ENCODE results near the gene GARNL3. TPM values are rescaled to one million over a fixed set of nuclear protein-coding genes. Genes with fewer than 3 reads are reported as not detected.

The GARNL3 gene
- total RNA-seq, 1 donor from 2014 or later: 5.4 TPM

DNA sequence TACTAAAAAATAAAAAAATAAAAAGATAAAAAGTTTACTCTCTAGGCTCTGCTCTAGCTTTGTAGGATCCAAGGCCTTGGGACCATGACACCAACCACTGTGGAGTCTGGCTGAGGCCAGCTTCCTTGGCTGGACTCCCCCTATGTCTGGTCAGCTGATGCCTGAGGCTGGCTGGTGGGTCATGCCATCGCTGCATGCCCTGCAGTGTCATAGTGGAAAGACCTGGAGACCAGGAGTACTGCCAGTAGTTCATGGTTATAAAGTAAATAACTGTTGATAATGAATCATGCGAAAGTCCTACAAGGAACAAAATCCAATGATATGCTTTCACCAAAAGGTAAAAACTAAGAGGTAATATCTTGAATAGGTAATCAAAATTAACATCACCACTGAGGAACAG lies 43.2 kb downstream of the GARNL3 start:
- no peak overlapping the region for H3K9ac ChIP-seq (ENCODE audit: low read length)
- no peaks in the 10 kb centered on the region for H3K9me3 Mint-ChIP-seq (ENCODE audit: unreplicated experiment)
- no peak overlapping the region for H3K4me2 ChIP-seq (ENCODE audit: low read length)
- H2AFZ ChIP-seq (ENCODE audit: low read depth, low read length): no peak overlapping the region
- H3K4me1 ChIP-seq (ENCODE audit: insufficient read depth, low read length): no peaks in the 10 kb centered on the region
- H3K36me3 Mint-ChIP-seq (ENCODE audit: low read depth, unreplicated experiment): peaks cover 2% of the 10 kb centered on the region
- H3K4me3 ChIP-seq (ENCODE audit: insufficient read depth, low read depth, low read length): no peak overlapping the region
- no peak for FAIRE-seq
- H3K36me3 ChIP-seq (ENCODE audit: insufficient read depth, low read length): no peaks in the 10 kb centered on the region
- no peak overlapping the region for H3K4me3 Mint-ChIP-seq (ENCODE audit: unreplicated experiment)
- H4K20me1 ChIP-seq (ENCODE audit: insufficient read depth, low read length): no peaks in the 10 kb centered on the region
- no peaks in the 10 kb centered on the region for H3K27me3 Mint-ChIP-seq (ENCODE audit: low read depth, unreplicated experiment)
- H3K9me3 ChIP-seq (ENCODE audit: insufficient read depth, low read depth, low read length): no peaks in the 10 kb centered on the region
- no peak overlapping the region for H3K27ac Mint-ChIP-seq (ENCODE audit: unreplicated experiment)
- no peak for DNase-seq (ENCODE audit: low read depth)
- H3K27me3 ChIP-seq (ENCODE audit: insufficient read depth, low read length): no peaks in the 10 kb centered on the region
- H3K27ac ChIP-seq (ENCODE audit: low read depth, low read length): no peak overlapping the region
- no peaks in the 10 kb centered on the region for H3K79me2 ChIP-seq (ENCODE audit: insufficient read depth, low read length)
- H3K4me1 Mint-ChIP-seq (ENCODE audit: low read depth, unreplicated experiment): peaks cover 8% of the 10 kb centered on the region
- no peak for TF ChIP-seq EZH2 (IDR thresholded peaks at IDR 0.05; ENCODE audit: insufficient read depth, low read length)
- TF ChIP-seq, protein P1, sequence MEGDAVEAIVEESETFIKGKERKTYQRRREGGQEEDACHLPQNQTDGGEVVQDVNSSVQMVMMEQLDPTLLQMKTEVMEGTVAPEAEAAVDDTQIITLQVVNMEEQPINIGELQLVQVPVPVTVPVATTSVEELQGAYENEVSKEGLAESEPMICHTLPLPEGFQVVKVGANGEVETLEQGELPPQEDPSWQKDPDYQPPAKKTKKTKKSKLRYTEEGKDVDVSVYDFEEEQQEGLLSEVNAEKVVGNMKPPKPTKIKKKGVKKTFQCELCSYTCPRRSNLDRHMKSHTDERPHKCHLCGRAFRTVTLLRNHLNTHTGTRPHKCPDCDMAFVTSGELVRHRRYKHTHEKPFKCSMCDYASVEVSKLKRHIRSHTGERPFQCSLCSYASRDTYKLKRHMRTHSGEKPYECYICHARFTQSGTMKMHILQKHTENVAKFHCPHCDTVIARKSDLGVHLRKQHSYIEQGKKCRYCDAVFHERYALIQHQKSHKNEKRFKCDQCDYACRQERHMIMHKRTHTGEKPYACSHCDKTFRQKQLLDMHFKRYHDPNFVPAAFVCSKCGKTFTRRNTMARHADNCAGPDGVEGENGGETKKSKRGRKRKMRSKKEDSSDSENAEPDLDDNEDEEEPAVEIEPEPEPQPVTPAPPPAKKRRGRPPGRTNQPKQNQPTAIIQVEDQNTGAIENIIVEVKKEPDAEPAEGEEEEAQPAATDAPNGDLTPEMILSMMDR (IDR thresholded peaks at IDR 0.05; ENCODE audit: insufficient read depth, low read depth, low read length): no peak

DNA sequence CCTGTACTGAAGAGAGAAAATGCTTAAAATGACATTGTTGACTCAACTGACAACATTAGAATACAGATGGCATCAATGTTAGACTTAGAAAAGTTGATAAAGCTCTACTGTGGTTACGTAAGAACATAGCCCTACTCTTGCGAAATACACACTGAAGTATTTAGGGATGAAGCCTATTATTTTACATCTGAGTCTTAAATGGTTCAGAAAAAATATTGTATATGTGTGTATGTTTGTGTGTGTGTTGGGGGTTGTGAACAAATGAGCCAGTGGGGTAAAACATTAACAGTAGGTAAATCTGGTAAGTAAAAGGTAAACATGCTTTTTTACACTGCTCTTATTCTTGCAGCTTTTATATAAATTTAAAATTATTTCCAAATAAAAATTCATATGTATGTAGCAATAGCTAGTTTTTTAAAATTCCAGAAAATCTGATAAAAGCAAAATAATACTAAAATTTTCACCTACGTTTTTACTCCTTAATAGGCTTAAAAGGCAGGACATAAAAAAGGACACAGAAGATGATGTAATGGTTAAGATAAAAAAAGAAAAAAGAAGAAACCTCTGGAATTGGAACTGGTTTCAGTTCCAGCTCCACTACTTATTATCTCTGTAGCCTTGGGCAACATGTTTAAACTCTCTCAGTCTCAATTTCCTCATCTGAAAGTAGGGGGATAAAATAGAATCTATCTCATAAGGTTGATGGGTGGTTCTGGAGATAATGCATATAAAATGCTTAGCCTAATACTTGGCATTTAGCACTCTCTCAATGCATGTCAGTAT lies 44.3 kb downstream of the GARNL3 start:
- TF ChIP-seq, protein P1 (IDR thresholded peaks at IDR 0.05; ENCODE audit: insufficient read depth, low read depth, low read length): no peak
- no peak for TF ChIP-seq EZH2 (IDR thresholded peaks at IDR 0.05; ENCODE audit: insufficient read depth, low read length)

DNA sequence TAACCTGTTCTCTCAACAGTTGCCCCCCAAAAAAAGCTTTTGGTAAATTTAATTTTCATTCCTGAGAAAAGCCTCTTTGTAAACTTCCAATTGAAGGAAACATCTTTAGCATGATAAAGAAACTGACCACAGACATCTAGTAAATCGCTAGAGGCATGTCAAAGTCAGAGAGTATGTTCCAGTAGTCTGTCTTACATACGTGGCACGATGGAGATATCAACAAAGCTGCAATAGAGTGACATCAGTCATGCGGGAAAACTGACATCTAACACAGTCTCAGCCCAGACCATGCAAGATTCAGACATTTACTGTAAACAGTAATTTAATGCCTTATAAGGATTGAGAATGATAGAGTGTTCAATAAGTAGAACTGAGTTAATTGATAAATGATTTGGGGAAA lies 45.1 kb downstream of the GARNL3 start:
- Histone ChIP-seq H3K27ac (ENCODE audit: low read depth, low read length) (no peak overlapping the region), H3K4me3 (ENCODE audit: insufficient read depth, low read depth, low read length) (no peak overlapping the region), H3K4me1 (ENCODE audit: insufficient read depth, low read length) (no peaks in the 10 kb centered on the region), H3K9me3 (ENCODE audit: insufficient read depth, low read depth, low read length) (no peaks in the 10 kb centered on the region), H2AFZ (ENCODE audit: low read depth, low read length) (no peak overlapping the region), H3K4me2 (ENCODE audit: low read length) (no peak overlapping the region), H3K27me3 (ENCODE audit: insufficient read depth, low read length) (no peaks in the 10 kb centered on the region), H3K79me2 (ENCODE audit: insufficient read depth, low read length) (no peaks in the 10 kb centered on the region), H3K9ac (ENCODE audit: low read length) (no peak overlapping the region), H3K36me3 (ENCODE audit: insufficient read depth, low read length) (no peaks in the 10 kb centered on the region), H4K20me1 (ENCODE audit: insufficient read depth, low read length) (no peaks in the 10 kb centered on the region)
- Mint-ChIP-seq H3K27me3 (ENCODE audit: low read depth, unreplicated experiment) (no peaks in the 10 kb centered on the region), H3K9me3 (ENCODE audit: unreplicated experiment) (no peaks in the 10 kb centered on the region), H3K36me3 (ENCODE audit: low read depth, unreplicated experiment) (peaks cover 7% of the 10 kb centered on the region), H3K27ac (ENCODE audit: unreplicated experiment) (no peak overlapping the region), H3K4me3 (ENCODE audit: unreplicated experiment) (no peak overlapping the region), H3K4me1 (ENCODE audit: low read depth, unreplicated experiment) (peaks cover 8% of the 10 kb centered on the region)
- DNase-seq (ENCODE audit: low read depth): no peak
- FAIRE-seq: no peak
- TF ChIP-seq, protein P1 (IDR thresholded peaks at IDR 0.05; ENCODE audit: insufficient read depth, low read depth, low read length): no peak
- TF ChIP-seq EZH2 (IDR thresholded peaks at IDR 0.05; ENCODE audit: insufficient read depth, low read length): no peak

More for the DNA sequence above, 44.3 kb downstream of the GARNL3 start:
- DNase-seq (ENCODE audit: low read depth) (peak; percentile 22), FAIRE-seq (no peak)
- Histone ChIP-seq H4K20me1 (ENCODE audit: insufficient read depth, low read length) (no peaks in the 10 kb centered on the region), H3K36me3 (ENCODE audit: insufficient read depth, low read length) (no peaks in the 10 kb centered on the region), H3K9ac (ENCODE audit: low read length) (no peak overlapping the region), H3K9me3 (ENCODE audit: insufficient read depth, low read depth, low read length) (no peaks in the 10 kb centered on the region), H3K27me3 (ENCODE audit: insufficient read depth, low read length) (no peaks in the 10 kb centered on the region), H3K4me2 (ENCODE audit: low read length) (no peak overlapping the region), H3K4me3 (ENCODE audit: insufficient read depth, low read depth, low read length) (no peak overlapping the region), H3K4me1 (ENCODE audit: insufficient read depth, low read length) (no peaks in the 10 kb centered on the region), H3K27ac (ENCODE audit: low read depth, low read length) (no peak overlapping the region), H2AFZ (ENCODE audit: low read depth, low read length) (no peak overlapping the region), H3K79me2 (ENCODE audit: insufficient read depth, low read length) (no peaks in the 10 kb centered on the region)
- no peaks in the 10 kb centered on the region for H3K27me3 Mint-ChIP-seq (ENCODE audit: low read depth, unreplicated experiment)
- no peak overlapping the region for H3K4me3 Mint-ChIP-seq (ENCODE audit: unreplicated experiment)
- no peak overlapping the region for H3K27ac Mint-ChIP-seq (ENCODE audit: unreplicated experiment)
- H3K9me3 Mint-ChIP-seq (ENCODE audit: unreplicated experiment): no peaks in the 10 kb centered on the region
- peaks cover 8% of the 10 kb centered on the region for H3K4me1 Mint-ChIP-seq (ENCODE audit: low read depth, unreplicated experiment)
- H3K36me3 Mint-ChIP-seq (ENCODE audit: low read depth, unreplicated experiment): peaks cover 4% of the 10 kb centered on the region

Measured in astrocyte (in vitro differentiated cells and primary cell).